Nephron (organoid): ENCODE results near the gene MLNR.

Experiments
- H3K27ac Mint-ChIP-seq, 3 experiments: 2 replicates each; pipeline ENCODE4 v1.8.0; 2020; ENCODE audit warnings: mixed read lengths in 3 of 3, mild to moderate bottlenecking in 2 of 3, moderate library complexity in 1 of 3
- H3K27me3 Mint-ChIP-seq: 2 replicates; pipeline ENCODE4 v1.8.0; 2021; ENCODE audit warnings: low read depth, mild to moderate bottlenecking, moderate library complexity, mixed read lengths
- H3K36me3 Mint-ChIP-seq: 2 replicates; pipeline ENCODE4 v1.8.0; 2020; ENCODE audit warnings: low read depth, mixed read lengths
- H3K4me1 Mint-ChIP-seq: 2 replicates; pipeline ENCODE4 v1.8.0; 2020; ENCODE audit warnings: mixed read lengths
- H3K4me3 Mint-ChIP-seq, 3 experiments: 2 replicates each; pipeline ENCODE4 v1.8.0; 2020; ENCODE audit warnings: mild to moderate bottlenecking in 3 of 3, mixed read lengths in 3 of 3, moderate library complexity in 2 of 3
- H3K9me3 Mint-ChIP-seq: 2 replicates; pipeline ENCODE4 v1.8.0; 2020; ENCODE audit warnings: mixed read lengths
- CTCF ChIP-seq, 3 experiments: fragments of 200-600 bp; sonication (generic); IDR thresholded peaks; one replicate each; pipeline ENCODE4 v1.5.0; 2021; ENCODE audit warnings: antibody characterized with exemption in 3 of 3; ENCODE audit not compliant: unreplicated experiment in 3 of 3

Gene MLNR

GRCh38 chr13:49254007-49254406, 33.9 kb downstream of the MLNR start:
- Mint-ChIP-seq H3K27me3 (no peaks in the 10 kb centered on the region), H3K36me3 (peaks cover 20% of the 10 kb centered on the region), H3K27ac (no peak overlapping the region), H3K4me3 (no peak overlapping the region), H3K4me1 (peaks cover 5% of the 10 kb centered on the region), H3K9me3 (no peaks in the 10 kb centered on the region)
- TF ChIP-seq CTCF (IDR thresholded peaks at IDR 0.05; ENCODE audit: unreplicated experiment in 3 of 3), result no peak

GRCh38 chr13:49256841-49257240, 36.7 kb downstream of the MLNR start:
- no peak for TF ChIP-seq CTCF (IDR thresholded peaks at IDR 0.05; ENCODE audit: unreplicated experiment in 3 of 3)
- no peaks in the 10 kb centered on the region for H3K4me1 Mint-ChIP-seq
- no peak overlapping the region for H3K4me3 Mint-ChIP-seq
- no peaks in the 10 kb centered on the region for H3K9me3 Mint-ChIP-seq
- no peak overlapping the region for H3K27ac Mint-ChIP-seq
- H3K36me3 Mint-ChIP-seq, result peaks cover 38% of the 10 kb centered on the region
- H3K27me3 Mint-ChIP-seq, result no peaks in the 10 kb centered on the region

- Mint-ChIP-seq H3K27ac (no peak overlapping the region), H3K9me3 (no peaks in the 10 kb centered on the region), H3K27me3 (no peaks in the 10 kb centered on the region), H3K4me1 (no peaks in the 10 kb centered on the region), H3K36me3 (peaks cover 38% of the 10 kb centered on the region), H3K4me3 (no peak overlapping the region)
- TF ChIP-seq CTCF (IDR thresholded peaks at IDR 0.05; ENCODE audit: unreplicated experiment in 3 of 3), result no peak
Measured at GRCh38 chr13:49258089-49258796, 38.1 kb downstream of the MLNR start.

GRCh38 chr13:49259586-49259985, 39.4 kb downstream of the MLNR start:
- no peaks in the 10 kb centered on the region for H3K9me3 Mint-ChIP-seq
- peaks cover 36% of the 10 kb centered on the region for H3K36me3 Mint-ChIP-seq
- TF ChIP-seq CTCF (IDR thresholded peaks at IDR 0.05; ENCODE audit: unreplicated experiment in 3 of 3), result no peak
- no peaks in the 10 kb centered on the region for H3K27me3 Mint-ChIP-seq
- no peak overlapping the region for H3K4me3 Mint-ChIP-seq
- H3K27ac Mint-ChIP-seq, result no peak overlapping the region
- no peaks in the 10 kb centered on the region for H3K4me1 Mint-ChIP-seq

GRCh38 chr13:49262634-49263033, 42.5 kb downstream of the MLNR start:
- no peaks in the 10 kb centered on the region for H3K27me3 Mint-ChIP-seq
- H3K27ac Mint-ChIP-seq, result no peak overlapping the region
- H3K36me3 Mint-ChIP-seq, result peaks cover 22% of the 10 kb centered on the region
- H3K4me3 Mint-ChIP-seq, result no peak overlapping the region
- H3K9me3 Mint-ChIP-seq, result no peaks in the 10 kb centered on the region
- no peaks in the 10 kb centered on the region for H3K4me1 Mint-ChIP-seq
- no peak for TF ChIP-seq CTCF (IDR thresholded peaks at IDR 0.05; ENCODE audit: unreplicated experiment in 3 of 3)

- H3K27ac Mint-ChIP-seq, result no peak overlapping the region
- H3K4me1 Mint-ChIP-seq, result no peaks in the 10 kb centered on the region
- H3K27me3 Mint-ChIP-seq, result no peaks in the 10 kb centered on the region
- H3K36me3 Mint-ChIP-seq, result peaks cover 16% of the 10 kb centered on the region
- no peak overlapping the region for H3K4me3 Mint-ChIP-seq
- H3K9me3 Mint-ChIP-seq, result no peaks in the 10 kb centered on the region
- no peak for TF ChIP-seq CTCF (IDR thresholded peaks at IDR 0.05; ENCODE audit: unreplicated experiment in 3 of 3)
Measured at GRCh38 chr13:49265822-49266221, 45.7 kb downstream of the MLNR start.
